ENCODE data around the gene DCDC1.

The DCDC1 gene

GRCh38 chr11:30853439-30853838 is 516.1 kb downstream of the DCDC1 start:
- no peak for DNase-seq (ENCODE audit: low read depth)

- DNase-seq (ENCODE audit: low read depth): no peak
Observed at GRCh38 chr11:30852645-30853044, 516.9 kb downstream of the DCDC1 start.

- DNase-seq (ENCODE audit: low read depth): no peak
Observed at GRCh38 chr11:30852091-30852490, 517.4 kb downstream of the DCDC1 start.

- DNase-seq (ENCODE audit: low read depth): no peak
Observed at GRCh38 chr11:30837252-30837651, 532.3 kb downstream of the DCDC1 start.

GRCh38 chr11:30832831-30833230 is 536.7 kb downstream of the DCDC1 start:
- no peak for DNase-seq (ENCODE audit: low read depth)

- no peak for DNase-seq (ENCODE audit: low read depth)
Observed at GRCh38 chr11:30830681-30831080, 538.9 kb downstream of the DCDC1 start.

GRCh38 chr11:30826911-30827310 is 542.6 kb downstream of the DCDC1 start:
- DNase-seq (ENCODE audit: low read depth): no peak

- DNase-seq (ENCODE audit: low read depth): no peak
Observed at GRCh38 chr11:30825723-30826122, 543.8 kb downstream of the DCDC1 start.

GRCh38 chr11:30823119-30823518 is 546.4 kb downstream of the DCDC1 start:
- no peak for DNase-seq (ENCODE audit: low read depth)

- no peak for DNase-seq (ENCODE audit: low read depth)
Observed at GRCh38 chr11:30821438-30821965, 548.0 kb downstream of the DCDC1 start.

GRCh38 chr11:30818721-30819120 is 550.8 kb downstream of the DCDC1 start:
- no peak for DNase-seq (ENCODE audit: low read depth)

- DNase-seq (ENCODE audit: low read depth): no peak
Observed at GRCh38 chr11:30816959-30817880, 552.3 kb downstream of the DCDC1 start.

GRCh38 chr11:30815619-30816018 is 553.9 kb downstream of the DCDC1 start:
- DNase-seq (ENCODE audit: low read depth): no peak

GRCh38 chr11:30814737-30815136 is 554.8 kb downstream of the DCDC1 start:
- DNase-seq (ENCODE audit: low read depth): no peak
